Bronchial epithelial cell (primary cell): ENCODE data around the gene CUBN. TPM values are rescaled to one million over a fixed set of nuclear protein-coding genes. Genes with fewer than 3 reads are reported as not detected.

Experiments
- DNase-seq: peaks from one replicate; pipeline ENCODE4 v3.0.0-alpha.2; 2010; ENCODE audit warnings: low read depth
- FAIRE-seq: peaks from 2 replicates; lab custom pipeline; 2011; peaks lifted over from hg19 to GRCh38; lab: Jason Lieb, UNC
- H3K27me3 ChIP-seq: 2 replicates; pipeline ENCODE4 v1.5.1; 2011; ENCODE audit warnings: low read length; ENCODE audit not compliant: control insufficient read depth, insufficient read depth
- H3K36me3 ChIP-seq: 2 replicates; pipeline ENCODE4 v1.5.1; 2011; ENCODE audit warnings: low read length; ENCODE audit not compliant: control insufficient read depth, insufficient read depth
- H3K4me3 ChIP-seq: 2 replicates; pipeline ENCODE4 v1.5.1; 2011; ENCODE audit warnings: mild to moderate bottlenecking, low read depth, low read length, control low read depth
- total RNA-seq: library from RNA; depleted of rRNA; stranded (reverse); fragments of >200 nt; gene quantifications from 2 replicates; pipeline ENCODE4 v1.2.1, GENCODE V29; 2014
- TF ChIP-seq, protein P1 (sequence below): IDR thresholded peaks from 2 replicates; pipeline ENCODE4 v1.5.1; 2011; ENCODE audit warnings: mild to moderate bottlenecking, moderate library complexity, low read length, control low read depth, inconsistent platforms; ENCODE audit not compliant: insufficient read depth, severe bottlenecking

Gene CUBN
- total RNA-seq, 1 donor from 2014 or later = 0.53 TPM

DNA sequence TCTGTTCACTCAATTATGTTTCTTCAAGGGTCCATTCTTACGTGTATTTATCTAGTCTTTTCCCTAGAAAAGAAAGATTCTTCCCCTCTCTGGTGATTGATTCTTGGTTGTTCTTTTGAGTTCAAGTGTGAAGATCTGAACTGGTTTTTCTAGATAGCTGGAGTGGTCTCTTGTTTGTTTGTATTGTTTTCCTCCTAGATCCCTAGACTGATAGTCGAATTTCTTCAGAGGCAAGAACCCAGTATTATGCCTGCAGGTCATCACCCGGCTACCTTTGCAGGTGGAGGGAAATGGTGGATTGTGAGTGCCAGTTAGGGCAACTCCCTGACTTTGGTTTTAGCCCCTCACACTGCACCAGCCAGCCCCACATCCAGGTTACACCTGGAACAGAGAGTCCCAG is 310.2 kb downstream of the CUBN start:
- Histone ChIP-seq H3K36me3 (no peaks in the 10 kb centered on the region), H3K27me3 (no peaks in the 10 kb centered on the region), H3K4me3 (no peak overlapping the region)
- DNase-seq (no peak), FAIRE-seq (no peak)
- TF ChIP-seq, protein P1, sequence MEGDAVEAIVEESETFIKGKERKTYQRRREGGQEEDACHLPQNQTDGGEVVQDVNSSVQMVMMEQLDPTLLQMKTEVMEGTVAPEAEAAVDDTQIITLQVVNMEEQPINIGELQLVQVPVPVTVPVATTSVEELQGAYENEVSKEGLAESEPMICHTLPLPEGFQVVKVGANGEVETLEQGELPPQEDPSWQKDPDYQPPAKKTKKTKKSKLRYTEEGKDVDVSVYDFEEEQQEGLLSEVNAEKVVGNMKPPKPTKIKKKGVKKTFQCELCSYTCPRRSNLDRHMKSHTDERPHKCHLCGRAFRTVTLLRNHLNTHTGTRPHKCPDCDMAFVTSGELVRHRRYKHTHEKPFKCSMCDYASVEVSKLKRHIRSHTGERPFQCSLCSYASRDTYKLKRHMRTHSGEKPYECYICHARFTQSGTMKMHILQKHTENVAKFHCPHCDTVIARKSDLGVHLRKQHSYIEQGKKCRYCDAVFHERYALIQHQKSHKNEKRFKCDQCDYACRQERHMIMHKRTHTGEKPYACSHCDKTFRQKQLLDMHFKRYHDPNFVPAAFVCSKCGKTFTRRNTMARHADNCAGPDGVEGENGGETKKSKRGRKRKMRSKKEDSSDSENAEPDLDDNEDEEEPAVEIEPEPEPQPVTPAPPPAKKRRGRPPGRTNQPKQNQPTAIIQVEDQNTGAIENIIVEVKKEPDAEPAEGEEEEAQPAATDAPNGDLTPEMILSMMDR = no peak

- TF ChIP-seq, protein P1 = no peak
- Histone ChIP-seq H3K27me3 (no peaks in the 10 kb centered on the region), H3K36me3 (no peaks in the 10 kb centered on the region), H3K4me3 (no peak overlapping the region)
- FAIRE-seq = no peak
- DNase-seq = no peak
Measured at GRCh38 chr10:16819026-16819425, 310.6 kb downstream of the CUBN start.

GRCh38 chr10:16817125-16818019 is 312.2 kb downstream of the CUBN start, which contains the start of gene RSU1:
Gene RSU1, minus strand, starts transcription at chr10:16817424. Its CDS starts 343 bp downstream, at chr10:16817081.
- H3K36me3 ChIP-seq = no peaks in the 10 kb centered on the region
- peak within 1 kb of the TSS; percentile 74 for H3K4me3 ChIP-seq
- FAIRE-seq (peak; percentile 96), DNase-seq (peak; percentile 98)
- no peaks in the 10 kb centered on the region for H3K27me3 ChIP-seq
- TF ChIP-seq, protein P1 = no peak

DNA sequence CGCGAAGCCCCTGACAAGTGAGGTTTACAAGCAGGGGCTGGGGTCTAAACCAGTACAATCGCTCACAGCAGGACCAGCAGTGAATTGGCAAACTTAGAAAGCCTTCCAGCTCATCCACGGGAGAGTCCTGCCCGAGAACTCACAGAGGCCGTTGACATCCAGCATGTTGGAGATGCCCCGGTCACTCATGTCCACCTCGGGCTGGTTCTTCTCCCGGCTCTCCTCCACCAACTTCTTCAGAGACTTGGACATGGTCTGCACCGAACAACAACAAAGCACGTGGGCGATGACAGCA is 312.8 kb downstream of the CUBN start:
- no peaks in the 10 kb centered on the region for H3K27me3 ChIP-seq
- DNase-seq (no peak), FAIRE-seq (no peak)
- H3K36me3 ChIP-seq = no peaks in the 10 kb centered on the region
- H3K4me3 ChIP-seq = peak overlapping the region; percentile 74
- TF ChIP-seq, protein P1 = no peak

DNA sequence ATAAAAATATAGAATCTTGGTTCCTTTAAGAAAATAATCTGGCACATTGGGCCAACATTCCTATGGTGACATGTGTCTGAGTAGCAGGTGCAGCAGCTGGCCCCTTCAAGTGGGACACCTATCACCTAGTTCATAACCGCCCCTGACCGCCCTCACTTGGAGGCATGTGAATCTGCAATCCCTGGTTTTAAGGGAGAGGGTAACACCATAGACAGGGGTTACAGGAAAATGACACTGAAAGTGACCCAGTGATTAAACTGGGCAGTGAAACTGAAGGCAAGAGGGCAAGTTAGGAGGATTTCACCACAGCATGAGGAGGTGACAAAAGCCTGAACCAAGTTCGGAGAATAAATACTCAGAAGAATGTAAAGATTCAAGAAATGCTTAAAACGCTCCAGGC is 313.4 kb downstream of the CUBN start:
- Histone ChIP-seq H3K27me3 (no peaks in the 10 kb centered on the region), H3K36me3 (no peaks in the 10 kb centered on the region), H3K4me3 (peak overlapping the region; percentile 74)
- DNase-seq = peak; percentile 13
- TF ChIP-seq, protein P1 = no peak
- FAIRE-seq = no peak
